ENCODE measurements around the gene BMP8B. TPM values are rescaled to one million over a fixed set of nuclear protein-coding genes. Genes with fewer than 3 reads are reported as not detected.
"Not testable (repeated sequence)": the region's sequence is repeated elsewhere in the genome, so short reads cannot be mapped to it uniquely, and the experiment has no call there.

The BMP8B gene
- polyA plus RNA-seq, 5 donors, result 0.91 to 2.1 (median 1.5) TPM

GRCh38 chr1:39778463-39779099 is 10.1 kb downstream of the BMP8B start:
- DNase-seq, result not testable (repeated sequence)

- not testable (repeated sequence) for DNase-seq
Observed at GRCh38 chr1:39777896-39778295, 10.8 kb downstream of the BMP8B start.

- DNase-seq, result no peak
Observed at GRCh38 chr1:39777306-39777705, 11.4 kb downstream of the BMP8B start.

GRCh38 chr1:39776886-39777285 is 11.8 kb downstream of the BMP8B start:
- no peak for DNase-seq

DNA sequence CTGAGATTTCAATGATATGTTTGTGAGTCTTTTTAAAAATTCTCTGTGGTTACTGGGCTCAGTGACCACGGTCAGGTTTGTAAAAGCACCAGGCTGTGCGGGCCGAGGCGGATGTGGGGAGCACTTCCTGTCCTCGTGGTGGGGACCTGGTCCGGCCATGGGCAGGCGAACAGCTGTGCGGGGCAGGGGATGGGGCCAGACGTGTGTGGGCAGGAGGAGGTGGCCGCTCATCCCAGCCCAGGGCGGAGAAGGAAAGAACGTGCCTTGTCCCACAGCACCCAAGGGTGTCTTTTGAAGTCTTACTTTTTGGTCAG is 12.3 kb downstream of the BMP8B start:
- no peak for DNase-seq

DNA sequence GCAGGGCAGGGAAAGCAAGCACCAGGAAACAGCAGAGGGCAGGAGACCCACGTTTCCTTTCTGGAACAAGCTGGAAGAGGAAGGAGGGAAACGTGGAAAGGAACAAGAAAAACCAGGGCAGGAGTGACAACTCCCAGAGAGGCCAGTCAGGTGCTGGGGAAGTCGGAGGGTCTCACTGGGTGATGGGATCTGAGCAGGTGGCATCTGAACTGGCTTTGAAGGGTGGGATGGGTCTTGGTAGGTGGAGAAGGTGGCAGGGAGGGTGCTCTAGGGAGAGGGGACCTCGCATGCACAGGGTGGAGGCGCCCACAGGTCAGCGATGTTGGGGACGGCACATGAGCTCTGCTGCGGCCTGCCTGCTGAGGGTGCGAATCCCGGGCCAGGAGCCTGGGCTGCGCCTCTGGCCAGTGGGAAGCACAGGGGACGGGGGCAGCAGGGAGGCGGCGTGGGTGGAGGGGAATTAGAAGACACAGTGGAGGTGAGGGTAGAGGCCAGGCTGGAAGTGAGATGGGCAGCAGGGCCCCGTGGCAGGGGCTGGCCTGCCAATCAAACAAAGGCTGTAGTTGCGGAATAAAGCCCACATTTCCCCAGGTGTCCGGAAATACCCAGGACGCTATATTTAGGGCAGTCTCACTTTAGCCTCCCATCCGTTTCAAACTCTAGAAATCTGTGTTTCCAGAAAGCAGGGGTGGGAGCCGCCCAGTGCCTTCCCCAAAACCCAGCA is 12.8 kb downstream of the BMP8B start:
- not testable (repeated sequence) for DNase-seq

DNA sequence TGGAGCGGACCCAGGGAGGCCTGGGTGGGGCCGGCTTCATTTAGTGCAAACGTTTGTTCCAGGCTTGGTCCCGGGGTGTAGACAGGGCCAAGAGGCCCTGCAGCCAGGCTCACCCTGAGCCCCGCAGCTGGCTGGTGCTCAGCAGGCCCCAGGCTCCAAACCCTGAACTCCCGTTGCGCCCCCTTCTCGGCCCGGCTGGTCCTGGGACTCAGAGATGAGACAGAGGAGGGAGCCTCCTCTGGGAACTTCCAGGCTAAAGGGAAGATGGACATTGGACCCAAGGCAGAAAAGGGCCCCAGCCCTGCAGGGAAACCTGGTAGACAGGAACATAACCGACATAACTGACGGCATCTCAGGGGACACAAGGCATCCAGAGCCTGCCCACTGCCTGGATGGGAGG is 13.5 kb downstream of the BMP8B start:
- DNase-seq, result not testable (repeated sequence)

DNA sequence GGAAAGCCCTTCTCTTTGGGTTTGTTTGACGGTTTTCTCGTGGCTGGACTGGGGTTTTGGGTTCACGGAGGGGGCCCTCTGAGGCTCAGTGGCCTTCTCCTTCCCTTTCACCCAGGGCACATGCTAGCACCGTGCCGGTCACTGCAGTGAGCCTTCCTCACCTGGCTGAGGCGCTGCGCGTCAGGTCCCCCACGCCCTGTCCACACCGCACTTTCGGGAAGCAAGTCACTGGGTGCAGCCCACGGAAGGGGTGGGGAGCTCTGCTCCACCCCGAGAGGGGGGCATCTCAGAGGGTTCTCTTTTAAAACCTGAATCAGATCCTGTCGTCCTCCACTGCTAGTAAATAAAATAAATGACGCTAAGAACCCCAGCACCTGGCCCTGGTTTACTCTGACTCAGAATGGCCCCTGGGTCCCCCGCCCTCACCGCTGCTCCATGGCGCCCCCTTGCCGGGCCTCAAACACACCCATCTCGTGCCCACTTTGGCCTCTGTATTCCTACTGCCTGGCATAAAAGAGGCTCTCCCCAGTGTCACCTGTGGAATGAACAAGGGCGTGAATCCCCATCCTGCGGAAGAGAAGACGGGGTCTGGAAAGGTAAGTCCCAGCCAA is 15.2 kb downstream of the BMP8B start:
- DNase-seq, result not testable (repeated sequence)

DNA sequence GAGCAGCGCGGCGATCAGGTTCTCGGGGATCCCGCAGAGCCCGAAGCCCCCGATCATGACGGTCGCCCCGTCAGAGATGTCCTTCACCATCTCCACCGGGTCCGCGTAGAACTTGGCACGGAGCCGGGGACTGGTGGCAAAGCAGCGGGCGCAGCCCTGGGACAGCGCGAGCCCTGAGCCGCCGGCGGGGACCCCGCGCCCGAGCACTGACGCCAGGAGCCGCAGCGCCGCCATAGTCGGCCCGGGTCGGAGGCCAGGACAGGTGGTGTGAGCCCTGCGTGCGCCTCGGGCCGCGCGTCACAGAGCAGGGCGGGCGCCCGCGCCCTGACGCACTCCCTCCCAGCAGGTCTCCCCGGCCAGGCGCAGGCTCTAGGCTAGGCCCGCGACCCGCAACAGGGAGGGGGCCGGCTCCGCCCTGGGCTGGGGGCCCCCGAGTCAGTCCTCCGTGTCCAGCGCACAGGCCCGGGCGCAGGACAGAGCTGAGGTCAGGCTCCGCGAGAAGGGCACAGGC is 17.6 kb downstream of the BMP8B start, which contains the start of gene OXCT2:
TSS of gene OXCT2 (minus strand) at position 327 of the 511 bp plus-strand sequence. CDS start at position 234, 93 bp downstream.
- not testable (repeated sequence) for DNase-seq

DNA sequence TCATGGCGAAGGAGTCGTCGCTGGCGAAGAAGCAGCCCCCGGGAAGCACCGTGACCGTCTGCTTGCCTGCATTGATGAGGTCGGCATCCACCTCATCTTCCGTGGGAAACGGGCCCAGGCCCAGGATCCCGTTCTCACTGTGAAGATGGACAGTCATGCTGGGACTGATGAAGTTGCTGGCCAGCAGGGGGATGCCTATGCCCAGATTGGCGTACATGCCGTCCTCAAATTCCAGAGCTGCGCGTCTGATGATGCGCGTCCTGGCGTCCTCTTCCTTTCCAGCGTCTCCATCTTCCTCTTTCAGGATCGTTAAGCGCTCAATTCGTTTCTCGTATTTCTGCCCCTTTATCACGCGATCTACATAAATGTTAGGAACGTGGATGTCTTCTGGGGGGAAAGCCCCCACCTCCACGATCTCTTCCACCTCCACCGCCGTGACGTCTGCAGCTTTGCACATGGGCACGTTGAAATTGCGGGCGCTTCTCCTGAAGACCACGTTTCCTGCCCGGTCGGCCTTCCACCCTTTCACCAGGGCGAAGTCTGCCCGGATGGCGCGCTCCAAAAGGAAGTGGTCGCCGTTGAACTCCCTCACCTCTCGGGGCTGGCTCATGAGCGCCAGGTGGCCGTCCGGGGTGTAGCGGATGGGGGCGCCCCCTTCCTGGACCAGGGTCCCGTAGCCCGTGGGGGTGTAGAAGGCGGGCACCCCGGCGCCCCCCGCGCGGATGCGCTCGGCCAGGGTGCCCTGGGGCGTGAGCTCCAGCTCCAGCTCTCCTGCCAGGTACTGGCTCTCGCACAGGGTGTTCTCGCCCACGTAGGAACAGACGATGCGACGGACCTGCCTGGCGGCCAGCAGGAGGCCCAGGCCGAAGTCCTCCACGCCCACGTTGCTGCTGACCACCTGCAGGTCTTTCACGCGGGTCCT is 18.3 kb downstream of the BMP8B start:
- not testable (repeated sequence) for DNase-seq

- DNase-seq, result not testable (repeated sequence)
Observed at GRCh38 chr1:39769502-39769901, 19.2 kb downstream of the BMP8B start.

GRCh38 chr1:39766466-39766865 is 22.2 kb downstream of the BMP8B start:
- DNase-seq, result not testable (repeated sequence)

DNA sequence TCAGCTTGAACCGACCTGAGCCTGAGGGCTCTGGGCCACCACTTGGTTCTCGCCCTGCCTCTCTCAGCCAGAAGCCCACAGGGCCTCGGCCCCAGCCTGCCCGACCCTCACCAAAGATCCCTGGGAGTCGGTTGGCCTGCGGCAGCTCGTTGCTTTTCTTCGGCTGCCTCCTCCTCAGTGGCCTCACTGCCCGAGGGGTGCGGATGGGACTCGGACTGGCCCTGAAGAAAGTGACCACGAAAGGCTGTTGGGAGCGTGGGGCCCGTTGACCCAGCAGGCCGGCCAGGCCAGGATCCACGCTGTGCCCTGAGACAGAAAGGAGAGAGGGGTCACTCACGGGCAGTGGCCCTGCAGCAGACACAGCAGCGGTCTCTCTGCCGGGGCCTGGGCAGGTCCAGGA is 24.2 kb downstream of the BMP8B start:
- not testable (repeated sequence) for DNase-seq

DNA sequence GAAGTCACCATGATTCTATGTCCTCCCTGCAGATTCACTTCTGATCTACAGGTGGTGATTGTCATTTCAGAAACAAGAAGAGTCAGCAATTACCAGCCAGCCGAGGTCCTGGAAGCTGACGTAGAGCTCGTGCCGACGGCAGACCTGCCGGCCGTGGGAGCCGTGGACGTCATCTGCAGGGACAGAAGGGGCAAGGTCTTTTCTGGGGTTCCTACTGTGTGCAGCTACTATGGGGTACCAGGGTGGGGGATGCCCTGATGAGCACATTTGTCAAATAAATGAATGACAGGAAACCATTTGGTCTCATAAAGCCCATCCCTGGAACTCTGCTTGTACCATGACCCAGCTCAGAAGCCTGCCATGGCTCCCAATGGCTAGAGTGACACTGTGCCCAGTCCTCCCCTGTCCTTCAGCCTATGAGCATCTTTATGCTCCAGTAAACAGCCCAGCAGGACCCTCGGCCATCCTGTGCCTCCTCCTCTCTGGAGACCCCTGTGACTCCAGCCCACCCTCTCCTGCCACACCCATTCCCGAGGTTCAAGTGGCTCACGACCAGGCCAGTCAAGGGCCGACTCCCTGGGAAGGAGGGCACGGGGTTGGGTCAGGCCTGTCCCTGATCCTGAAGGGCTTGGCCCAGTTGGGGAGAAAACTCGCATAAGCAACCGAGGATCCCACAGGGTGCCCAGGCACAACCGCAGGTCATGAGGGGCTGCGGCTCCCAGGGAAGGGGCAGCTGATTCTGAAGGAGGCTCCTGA is 24.9 kb downstream of the BMP8B start:
- not testable (repeated sequence) for DNase-seq

DNA sequence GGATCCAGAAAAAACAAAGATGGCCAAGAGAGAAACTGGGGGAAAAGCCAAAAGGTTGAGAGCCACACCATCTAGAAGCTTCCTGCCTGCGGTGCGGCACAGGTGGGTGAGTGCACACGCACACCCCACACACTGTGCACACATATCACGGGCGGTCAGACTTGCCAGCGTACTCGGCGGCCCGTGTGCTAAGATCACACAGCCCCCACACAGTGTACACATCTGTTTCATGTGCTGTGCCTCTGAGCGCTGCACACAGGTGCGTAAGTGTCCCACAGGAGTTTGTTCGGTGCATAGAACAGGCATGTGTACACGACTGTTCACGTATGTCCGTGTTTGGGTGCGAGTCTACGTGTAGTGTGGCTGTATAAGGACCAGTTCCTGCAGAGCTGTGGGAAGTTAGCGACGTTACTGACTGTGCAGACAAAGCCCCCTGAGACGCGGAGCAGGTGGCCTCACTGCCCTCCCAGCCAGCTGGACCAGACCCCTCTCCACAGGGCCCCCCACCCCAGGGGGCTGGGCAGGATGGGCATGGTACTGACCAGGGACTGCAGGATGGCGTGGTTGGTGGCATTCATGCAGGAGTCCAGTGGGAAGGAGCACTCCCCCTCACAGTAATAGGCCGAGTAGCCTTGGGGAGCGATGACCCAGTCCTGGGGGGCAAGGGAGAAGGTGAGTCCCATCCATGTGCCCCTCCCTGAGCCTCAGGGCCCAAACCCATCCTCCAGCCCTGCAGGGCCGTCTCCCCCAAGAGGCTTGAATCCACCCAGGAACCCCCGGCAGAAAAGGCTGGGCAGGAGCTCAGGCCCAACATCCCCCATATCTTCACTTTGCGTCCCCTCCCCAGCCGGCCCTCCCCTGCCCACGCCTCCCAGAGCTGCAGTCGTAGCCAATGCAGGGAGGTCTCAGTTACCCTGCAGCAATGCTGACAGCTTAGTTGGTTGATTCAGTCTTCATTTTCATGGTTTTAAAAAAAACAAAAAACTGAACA is 25.8 kb downstream of the BMP8B start:
- no peak for DNase-seq

DNA sequence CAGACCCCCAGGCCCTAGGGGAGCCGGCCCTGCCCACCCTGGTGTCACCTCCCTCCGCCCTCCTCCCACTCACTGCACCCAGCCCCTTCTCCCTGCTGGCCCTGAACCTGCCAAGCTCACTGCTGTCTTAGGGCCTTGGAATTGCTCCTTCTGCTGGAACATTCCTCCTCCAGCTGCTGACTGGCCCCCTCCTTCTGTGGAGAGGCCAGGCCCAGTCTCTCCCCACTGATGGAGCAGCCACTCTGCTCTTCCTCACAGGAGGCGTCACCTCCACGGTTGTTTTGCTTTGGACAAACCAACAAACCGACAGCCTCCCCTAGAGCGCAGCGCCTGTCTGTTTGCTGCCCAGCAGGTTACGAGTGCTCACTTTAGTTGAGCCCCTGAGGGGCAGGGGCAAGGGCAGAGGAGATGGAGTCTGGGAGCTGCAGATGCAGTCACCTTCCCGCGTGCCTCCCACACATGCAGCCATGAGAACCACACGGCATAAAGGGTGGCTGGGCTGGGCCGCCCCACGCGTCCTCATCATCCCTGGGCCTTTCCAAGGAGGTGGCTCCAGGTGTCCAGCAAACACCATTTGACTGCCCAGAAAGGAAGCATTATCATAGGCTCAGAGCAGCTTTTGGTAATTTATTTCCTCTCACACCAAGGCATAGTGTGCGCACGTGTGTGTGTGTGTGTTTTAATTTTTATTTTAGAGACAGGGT is 27.0 kb downstream of the BMP8B start:
- DNase-seq, result no peak

GRCh38 chr1:39761016-39761415 is 27.6 kb downstream of the BMP8B start:
- no peak for DNase-seq

- DNase-seq, result no peak
Observed at GRCh38 chr1:39760074-39761008, 28.3 kb downstream of the BMP8B start.
